GDM1 (cell line): ENCODE data around the gene PPM1K.
A peak's percentile ranks its signal among the peaks of the same experiment; 100 is the strongest.

ENCODE experiments used
- DNase-seq: peaks from one replicate; lab custom pipeline; 2025; lab: John Stamatoyannopoulos, UW

Gene PPM1K

GRCh38 chr4:88217169-88217568 is 67.2 kb downstream of the PPM1K start:
- no peak for DNase-seq

GRCh38 chr4:88216395-88216794 is 68.0 kb downstream of the PPM1K start:
- no peak for DNase-seq

- no peak for DNase-seq
These were observed 69.0 kb downstream of the PPM1K start for GRCh38 chr4:88215351-88215750.

GRCh38 chr4:88212253-88212561 is 72.2 kb downstream of the PPM1K start:
- DNase-seq: no peak

- DNase-seq: peak; percentile 20
These were observed 72.7 kb downstream of the PPM1K start for GRCh38 chr4:88211473-88212252.

- DNase-seq: no peak
These were observed 76.2 kb downstream of the PPM1K start for GRCh38 chr4:88208156-88208555.
